GM12878 (cell line): ENCODE data around the gene PDE1C. TPM values are rescaled to one million over a fixed set of nuclear protein-coding genes. Genes with fewer than 3 reads are reported as not detected.
A peak's percentile ranks its signal among the peaks of the same experiment; 100 is the strongest.

Source experiments
- ATF7 ChIP-seq: fragments of 450-650 bp; IDR thresholded peaks from 2 replicates; pipeline ENCODE4 v1.6.1; 2016; ENCODE audit warnings: low read depth, mild to moderate bottlenecking
- BHLHE40 ChIP-seq, 2 experiments: fragments of 450-650 bp in 1 of 2; IDR thresholded peaks; 2 replicates each; pipeline ENCODE4 v1.6.1; 2011 to 2017; ENCODE audit warnings: low read depth in 2 of 2, borderline replicate concordance in 1 of 2, improper control_type of control experiment in 1 of 2, low read length in 1 of 2, mild to moderate bottlenecking in 1 of 2
- BRCA1 ChIP-seq: IDR thresholded peaks from 2 replicates; pipeline ENCODE4 v1.6.1; 2011; ENCODE audit warnings: low read depth, low read length, improper control_type of control experiment
- CBFB ChIP-seq: IDR thresholded peaks from 2 replicates; pipeline ENCODE4 v1.6.1; 2016; ENCODE audit warnings: antibody characterized with exemption, low read depth
- CEBPB ChIP-seq, 2 experiments: fragments of 150-350 bp in 1 of 2; IDR thresholded peaks; 2 replicates each; pipeline ENCODE4 v1.6.1; 2012 to 2014; ENCODE audit warnings: low read depth in 2 of 2, low read length in 2 of 2, borderline replicate concordance in 1 of 2, inconsistent platforms in 1 of 2
- FOS ChIP-seq: IDR thresholded peaks from 3 replicates; pipeline ENCODE4 v1.6.1; 2011; ENCODE audit warnings: borderline replicate concordance; ENCODE audit not compliant: insufficient read length; ENCODE audit errors: extremely low read depth
- FOXK2 ChIP-seq: fragments of 450-650 bp; IDR thresholded peaks from 2 replicates; pipeline ENCODE4 v1.6.1; 2017; ENCODE audit warnings: mild to moderate bottlenecking, moderate library complexity
- GATAD2B ChIP-seq: fragments of 450-650 bp; conservative IDR thresholded peaks from 2 replicates; pipeline ENCODE4 v1.6.1; 2017; ENCODE audit warnings: low read depth, mild to moderate bottlenecking, moderate library complexity
- IKZF1 ChIP-seq: fragments of 450-650 bp; conservative IDR thresholded peaks from 2 replicates; pipeline ENCODE4 v1.6.1; 2017; ENCODE audit warnings: antibody characterized with exemption, mild to moderate bottlenecking
- JUNB ChIP-seq: IDR thresholded peaks from 2 replicates; pipeline ENCODE4 v1.6.1; 2016; ENCODE audit warnings: antibody characterized with exemption, mild to moderate bottlenecking
- MTA3 ChIP-seq: IDR thresholded peaks from 2 replicates; pipeline ENCODE4 v1.6.1; 2012; ENCODE audit warnings: low read length, inconsistent platforms, borderline replicate concordance
- MYC ChIP-seq: IDR thresholded peaks from 2 replicates; pipeline ENCODE4 v1.6.1; 2011; ENCODE audit warnings: mild to moderate bottlenecking, low read length, moderate library complexity, inconsistent platforms; ENCODE audit not compliant: insufficient read depth, insufficient replicate concordance, insufficient read length, severe bottlenecking
- PAX8 ChIP-seq: fragments of 450-650 bp; IDR thresholded peaks from 2 replicates; pipeline ENCODE4 v1.6.1; 2017; ENCODE audit warnings: mild to moderate bottlenecking, moderate library complexity
- POLR2AphosphoS2 ChIP-seq: IDR thresholded peaks from 2 replicates; pipeline ENCODE4 v1.6.1; 2011; ENCODE audit warnings: low read depth, mild to moderate bottlenecking, low read length, improper control_type of control experiment, moderate library complexity
- POLR2AphosphoS5 ChIP-seq: IDR thresholded peaks from 2 replicates; pipeline ENCODE4 v1.6.1; 2011; ENCODE audit warnings: mild to moderate bottlenecking, low read length, inconsistent platforms
- SMC3 ChIP-seq: IDR thresholded peaks from 2 replicates; pipeline ENCODE4 v1.6.1; 2011; ENCODE audit warnings: low read length, improper control_type of control experiment, borderline replicate concordance
- SREBF1 ChIP-seq: IDR thresholded peaks from 2 replicates; pipeline ENCODE4 v1.6.1; 2012; ENCODE audit warnings: mild to moderate bottlenecking, low read length
- TCF7 ChIP-seq: IDR thresholded peaks from 2 replicates; pipeline ENCODE4 v1.6.1; 2014; ENCODE audit warnings: antibody characterized with exemption, borderline replicate concordance
- YBX1 ChIP-seq: fragments of 450-650 bp; IDR thresholded peaks from 2 replicates; pipeline ENCODE4 v1.6.1; 2016; ENCODE audit warnings: antibody characterized with exemption
- ZNF207 ChIP-seq: fragments of 450-650 bp; IDR thresholded peaks from 2 replicates; pipeline ENCODE4 v1.6.1; 2014; ENCODE audit warnings: antibody characterized with exemption, mild to moderate bottlenecking, borderline replicate concordance
- polyA plus RNA-seq, 11 experiments: library from polyadenylated mRNA; depleted of rRNA in 4 of 11; unstranded in 6 of 11; stranded (reverse) in 5 of 11; fragments of >200 nt; fragmentation: Nextera tagmentation in 4 of 11; fragmentation: Illumina TruSeq in 1 of 11; extraction: Ambion mirVana in 4 of 11; extraction: Trizol in 1 of 11; gene quantifications; 1 replicate in 1 of 11; 2 replicates in 10 of 11; pipeline versions ENCODE4 v1.2.1 to v1.2.3, GENCODE V29; 2011 to 2016; ENCODE audit warnings: inconsistent platforms in 2 of 11, missing spikeins in 2 of 11, low read depth in 1 of 11
- total RNA-seq, 4 experiments: library from RNA; depleted of rRNA in 3 of 4; stranded (reverse); fragments of >200 nt in 3 of 4; fragmentation: Illumina TruSeq in 1 of 4; extraction: Trizol in 1 of 4; gene quantifications; 2 replicates each; pipeline versions ENCODE4 v1.2.1 to v1.2.3, GENCODE V29; 2013 to 2021
- TF ChIP-seq, protein P1 (sequence below): fragments of 150-350 bp; IDR thresholded peaks from 2 replicates; pipeline ENCODE4 v1.6.1; 2014; ENCODE audit warnings: mild to moderate bottlenecking, low read depth, low read length
- TF ChIP-seq, protein P2 (sequence below): IDR thresholded peaks from 2 replicates; pipeline ENCODE4 v1.6.1; 2011; ENCODE audit warnings: low read depth, mild to moderate bottlenecking, low read length, moderate library complexity, borderline replicate concordance; ENCODE audit errors: extremely low read depth
- TF ChIP-seq, protein P3 (sequence below): fragments of 450-650 bp; IDR thresholded peaks from 2 replicates; pipeline ENCODE4 v1.6.1; 2018; ENCODE audit warnings: borderline replicate concordance, mild to moderate bottlenecking; ENCODE audit not compliant: partially characterized antibody
- TF ChIP-seq, protein P4 (sequence below): IDR thresholded peaks from 2 replicates; pipeline ENCODE4 v1.6.1; 2011; ENCODE audit warnings: mild to moderate bottlenecking, low read depth, low read length, moderate library complexity; ENCODE audit not compliant: insufficient replicate concordance

PDE1C gene
- total and polyA plus RNA-seq, 10 of the 15 experiments (the other 5 are each of a cell fraction or from before 2014, with no cell fraction given), result 0.29 to 2.3 (median 0.70) TPM

DNA sequence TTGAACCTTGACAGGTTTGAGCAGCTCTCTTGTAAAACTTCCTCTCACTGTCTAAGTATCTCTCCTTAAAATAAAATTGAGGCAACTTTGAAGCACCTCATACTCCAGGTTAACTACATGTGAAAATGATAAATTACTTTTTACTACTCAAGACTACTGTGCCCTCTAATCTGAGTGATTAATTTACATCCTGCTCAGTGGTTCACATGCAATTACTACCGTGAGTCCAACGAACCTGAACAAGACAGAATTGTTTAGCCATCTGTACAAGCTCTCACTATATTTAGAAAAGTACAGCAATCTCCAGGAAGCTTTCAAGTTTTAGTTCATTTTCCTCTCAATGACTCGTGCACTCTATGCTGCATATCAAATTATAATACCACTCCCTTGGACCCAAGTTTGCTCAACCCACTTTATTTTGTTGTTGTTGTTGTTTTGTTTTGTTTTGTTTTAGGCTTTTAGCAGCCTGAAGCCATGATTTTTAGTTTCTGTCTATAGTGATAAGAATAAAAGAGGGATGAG, 21.2 kb downstream of the PDE1C start (continued):
- TF ChIP-seq JUNB (no peak), PAX8 (no peak), SMC3 (no peak), SREBF1 (no peak), MYC (no peak), BRCA1 (no peak), TCF7 (no peak), CEBPB (IDR thresholded peaks at IDR 0.05; ENCODE audit: borderline replicate concordance in 1 of 2, low read depth in 2 of 2, low read length in 2 of 2) (no peak), IKZF1 (no peak), ZNF207 (no peak), POLR2AphosphoS5 (no peak), FOXK2 (no peak), GATAD2B (no peak), FOS (no peak), POLR2AphosphoS2 (no peak), CBFB (no peak), BHLHE40 (IDR thresholded peaks at IDR 0.05; ENCODE audit: borderline replicate concordance in 1 of 2, low read depth in 2 of 2, low read length in 1 of 2) (peak in 1 of 2 experiments; percentile 55; a peak in 1 of 4 replicates), ATF7 (peak; percentile 42; the same call in 1 of the 2 replicates), YBX1 (no peak), MTA3 (no peak)
- TF ChIP-seq, protein P1, sequence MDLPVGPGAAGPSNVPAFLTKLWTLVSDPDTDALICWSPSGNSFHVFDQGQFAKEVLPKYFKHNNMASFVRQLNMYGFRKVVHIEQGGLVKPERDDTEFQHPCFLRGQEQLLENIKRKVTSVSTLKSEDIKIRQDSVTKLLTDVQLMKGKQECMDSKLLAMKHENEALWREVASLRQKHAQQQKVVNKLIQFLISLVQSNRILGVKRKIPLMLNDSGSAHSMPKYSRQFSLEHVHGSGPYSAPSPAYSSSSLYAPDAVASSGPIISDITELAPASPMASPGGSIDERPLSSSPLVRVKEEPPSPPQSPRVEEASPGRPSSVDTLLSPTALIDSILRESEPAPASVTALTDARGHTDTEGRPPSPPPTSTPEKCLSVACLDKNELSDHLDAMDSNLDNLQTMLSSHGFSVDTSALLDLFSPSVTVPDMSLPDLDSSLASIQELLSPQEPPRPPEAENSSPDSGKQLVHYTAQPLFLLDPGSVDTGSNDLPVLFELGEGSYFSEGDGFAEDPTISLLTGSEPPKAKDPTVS, result no peak
- TF ChIP-seq, protein P2, sequence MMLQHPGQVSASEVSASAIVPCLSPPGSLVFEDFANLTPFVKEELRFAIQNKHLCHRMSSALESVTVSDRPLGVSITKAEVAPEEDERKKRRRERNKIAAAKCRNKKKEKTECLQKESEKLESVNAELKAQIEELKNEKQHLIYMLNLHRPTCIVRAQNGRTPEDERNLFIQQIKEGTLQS, result no peak
- TF ChIP-seq, protein P3, sequence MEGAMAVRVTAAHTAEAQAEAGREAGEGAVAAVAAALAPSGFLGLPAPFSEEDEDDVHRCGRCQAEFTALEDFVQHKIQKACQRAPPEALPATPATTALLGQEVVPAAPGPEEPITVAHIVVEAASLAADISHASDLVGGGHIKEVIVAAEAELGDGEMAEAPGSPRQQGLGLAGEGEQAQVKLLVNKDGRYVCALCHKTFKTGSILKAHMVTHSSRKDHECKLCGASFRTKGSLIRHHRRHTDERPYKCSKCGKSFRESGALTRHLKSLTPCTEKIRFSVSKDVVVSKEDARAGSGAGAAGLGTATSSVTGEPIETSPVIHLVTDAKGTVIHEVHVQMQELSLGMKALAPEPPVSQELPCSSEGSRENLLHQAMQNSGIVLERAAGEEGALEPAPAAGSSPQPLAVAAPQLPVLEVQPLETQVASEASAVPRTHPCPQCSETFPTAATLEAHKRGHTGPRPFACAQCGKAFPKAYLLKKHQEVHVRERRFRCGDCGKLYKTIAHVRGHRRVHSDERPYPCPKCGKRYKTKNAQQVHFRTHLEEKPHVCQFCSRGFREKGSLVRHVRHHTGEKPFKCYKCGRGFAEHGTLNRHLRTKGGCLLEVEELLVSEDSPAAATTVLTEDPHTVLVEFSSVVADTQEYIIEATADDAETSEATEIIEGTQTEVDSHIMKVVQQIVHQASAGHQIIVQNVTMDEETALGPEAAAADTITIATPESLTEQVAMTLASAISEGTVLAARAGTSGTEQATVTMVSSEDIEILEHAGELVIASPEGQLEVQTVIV, result no peak
- TF ChIP-seq, protein P4, sequence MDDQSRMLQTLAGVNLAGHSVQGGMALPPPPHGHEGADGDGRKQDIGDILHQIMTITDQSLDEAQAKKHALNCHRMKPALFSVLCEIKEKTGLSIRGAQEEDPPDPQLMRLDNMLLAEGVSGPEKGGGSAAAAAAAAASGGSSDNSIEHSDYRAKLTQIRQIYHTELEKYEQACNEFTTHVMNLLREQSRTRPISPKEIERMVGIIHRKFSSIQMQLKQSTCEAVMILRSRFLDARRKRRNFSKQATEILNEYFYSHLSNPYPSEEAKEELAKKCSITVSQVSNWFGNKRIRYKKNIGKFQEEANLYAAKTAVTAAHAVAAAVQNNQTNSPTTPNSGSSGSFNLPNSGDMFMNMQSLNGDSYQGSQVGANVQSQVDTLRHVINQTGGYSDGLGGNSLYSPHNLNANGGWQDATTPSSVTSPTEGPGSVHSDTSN, result peak; percentile 37
